ENCODE measurements around the gene CENPB.

GRCh38 chr20:3752386-3752759, 34.2 kb downstream of the CENPB start:
- TF ChIP-seq REST (IDR thresholded peaks at IDR 0.05; ENCODE audit: insufficient replicate concordance, low read depth) (no peak), GABPA (IDR thresholded peaks at IDR 0.05; ENCODE audit: low read depth) (no peak)

Measured in HL-60 (cell line).